ENCODE measurements around the gene ZP4. TPM values are rescaled to one million over a fixed set of nuclear protein-coding genes. Genes with fewer than 3 reads are reported as not detected.

ZP4 gene
- total and polyA plus RNA-seq, 2 experiments from 2014 or later = not detected

GRCh38 chr1:237857455-237857854 lies 33.3 kb downstream of the ZP4 start (continued):
- TF ChIP-seq REST (IDR thresholded peaks at IDR 0.05; ENCODE audit: unreplicated experiment) (no peak), POLR2AphosphoS5 (IDR thresholded peaks at IDR 0.05; ENCODE audit: low read depth) (no peak), EZH2 (IDR thresholded peaks at IDR 0.05; ENCODE audit: low read depth, unreplicated experiment) (no peak), ZNF331 (CRISPR knock-in tag; IDR thresholded peaks at IDR 0.05; ENCODE audit: low read depth) (no peak), NANOG (IDR thresholded peaks at IDR 0.05; ENCODE audit: borderline replicate concordance) (no peak), ETS1 (IDR thresholded peaks at IDR 0.05) (no peak), JUNB (IDR thresholded peaks at IDR 0.05; ENCODE audit: unreplicated experiment) (no peak), EZH2phosphoT487 (IDR thresholded peaks at IDR 0.05; ENCODE audit: unreplicated experiment) (no peak)

GRCh38 chr1:237852342-237852741 lies 38.4 kb downstream of the ZP4 start:
- Histone ChIP-seq H3K9me2 (ENCODE audit: insufficient read depth) (no peaks in the 10 kb centered on the region), H3K4me1 (ENCODE audit: insufficient read depth) (no peaks in the 10 kb centered on the region; the same call in 1 of the 2 replicates), H3K36me3 (ENCODE audit: insufficient read depth) (no peaks in the 10 kb centered on the region; the same call in 1 of the 2 replicates), H3K27ac (ENCODE audit: low read depth) (no peak overlapping the region), H4K20me1 (replicated peaks; ENCODE audit: insufficient read depth) (no peaks in the 10 kb centered on the region), H3K4me2 (no peak overlapping the region), H3K4me3 (no peak overlapping the region), H2AFZ (no peak overlapping the region), H3K79me2 (replicated peaks; ENCODE audit: insufficient read depth) (no peaks in the 10 kb centered on the region), H3K27me3 (ENCODE audit: insufficient read depth) (no peaks in the 10 kb centered on the region), H3F3A (replicated peaks; ENCODE audit: low read depth) (no peaks in the 10 kb centered on the region)
- H3K4me3 Mint-ChIP-seq = no peak overlapping the region
- H3K27me3 Mint-ChIP-seq (ENCODE audit: insufficient read depth, low read depth, poor library complexity) = no peaks in the 10 kb centered on the region
- peaks cover 7% of the 10 kb centered on the region; the same call in 2 of the 3 replicates for H3K36me3 Mint-ChIP-seq (ENCODE audit: low read depth)
- H3K9me3 Mint-ChIP-seq = 0 out of 3 replicates have a peak, but pooled peaks cover 6% of the 10 kb centered on the region
- no peak overlapping the region for H3K27ac Mint-ChIP-seq
- H3K4me1 Mint-ChIP-seq = peaks cover 5% of the 10 kb centered on the region; the same call in 2 of the 3 replicates
- ATAC-seq = no peak
- DNase-seq (ENCODE audit: low spot score) = no peak
- TF ChIP-seq ETS1 (IDR thresholded peaks at IDR 0.05) (no peak), POLR2AphosphoS5 (IDR thresholded peaks at IDR 0.05; ENCODE audit: low read depth) (no peak), STAT1 (IDR thresholded peaks at IDR 0.05; ENCODE audit: unreplicated experiment) (no peak), ZNF114 (CRISPR knock-in tag; IDR thresholded peaks at IDR 0.05) (no peak), ZNF331 (CRISPR knock-in tag; IDR thresholded peaks at IDR 0.05; ENCODE audit: low read depth) (no peak), ZNF462 (CRISPR knock-in tag; IDR thresholded peaks at IDR 0.05) (no peak), JUNB (IDR thresholded peaks at IDR 0.05; ENCODE audit: unreplicated experiment) (no peak), CREB1 (CRISPR knock-in tag; IDR thresholded peaks at IDR 0.05; ENCODE audit: low read depth) (no peak)

All from GM23338 (cell line).